GM23338 (cell line): Measurements from ENCODE around the gene PP2D1.

Source experiments
- CREB1 ChIP-seq: fragments of 250-450 bp; sonication (Bioruptor Pico); IDR thresholded peaks from 2 replicates; pipeline ENCODE4 v1.5.0; 2020; ENCODE audit warnings: low read depth, mild to moderate bottlenecking, moderate library complexity
- EZH2 ChIP-seq: fragments of 200-600 bp; sonication (generic); IDR thresholded peaks from one replicate; pipeline ENCODE4 v1.8.0; 2017; ENCODE audit warnings: antibody characterized with exemption, mild to moderate bottlenecking, low read depth; ENCODE audit not compliant: unreplicated experiment
- EZH2phosphoT487 ChIP-seq: fragments of 200-600 bp; sonication (generic); IDR thresholded peaks from one replicate; pipeline ENCODE4 v1.8.1; 2018; ENCODE audit warnings: antibody characterized with exemption; ENCODE audit not compliant: unreplicated experiment
- JUNB ChIP-seq: IDR thresholded peaks from one replicate; pipeline ENCODE4 v1.6.1; 2016; ENCODE audit warnings: antibody characterized with exemption; ENCODE audit not compliant: unreplicated experiment
- NANOG ChIP-seq: IDR thresholded peaks from 2 replicates; pipeline ENCODE4 v1.6.1; 2016; ENCODE audit warnings: antibody characterized with exemption, borderline replicate concordance
- POLR2AphosphoS5 ChIP-seq: IDR thresholded peaks from 2 replicates; pipeline ENCODE4 v1.6.1; 2016; ENCODE audit warnings: antibody characterized with exemption, low read depth
- STAT1 ChIP-seq: IDR thresholded peaks from one replicate; pipeline ENCODE4 v1.6.1; 2016; ENCODE audit warnings: antibody characterized with exemption; ENCODE audit not compliant: unreplicated experiment
- ZNF114 ChIP-seq: fragments of 250-450 bp; sonication (Bioruptor Pico); IDR thresholded peaks from 2 replicates; pipeline ENCODE4 v1.5.0; 2020; ENCODE audit warnings: mild to moderate bottlenecking, moderate library complexity
- ZNF331 ChIP-seq: fragments of 250-450 bp; sonication (Bioruptor Pico); IDR thresholded peaks from 2 replicates; pipeline ENCODE4 v1.5.0; 2020; ENCODE audit warnings: low read depth, mild to moderate bottlenecking, moderate library complexity
- TF ChIP-seq, protein P1 (sequence below), 2 experiments: fragments of 200-600 bp in 1 of 2; sonication (generic) in 1 of 2; conservative IDR thresholded peaks; 2 replicates each; pipeline versions ENCODE4 v1.5.1 to v1.6.1; 2016 to 2017; ENCODE audit warnings: antibody characterized with exemption in 2 of 2, low read depth in 2 of 2, mild to moderate bottlenecking in 2 of 2, moderate library complexity in 1 of 2
- TF ChIP-seq, protein P2 (sequence below): IDR thresholded peaks from one replicate; pipeline ENCODE4 v1.6.1; 2018; ENCODE audit warnings: antibody characterized with exemption; ENCODE audit not compliant: unreplicated experiment
- TF ChIP-seq, protein P3 (sequence below): fragments of 250-450 bp; sonication (Bioruptor Pico); IDR thresholded peaks from 2 replicates; pipeline ENCODE4 v1.5.0; 2020; ENCODE audit warnings: mild to moderate bottlenecking, moderate library complexity
- TF ChIP-seq, protein P4 (sequence below): IDR thresholded peaks from 2 replicates; pipeline ENCODE4 v1.6.1; 2016; ENCODE audit warnings: antibody characterized with exemption

DNA sequence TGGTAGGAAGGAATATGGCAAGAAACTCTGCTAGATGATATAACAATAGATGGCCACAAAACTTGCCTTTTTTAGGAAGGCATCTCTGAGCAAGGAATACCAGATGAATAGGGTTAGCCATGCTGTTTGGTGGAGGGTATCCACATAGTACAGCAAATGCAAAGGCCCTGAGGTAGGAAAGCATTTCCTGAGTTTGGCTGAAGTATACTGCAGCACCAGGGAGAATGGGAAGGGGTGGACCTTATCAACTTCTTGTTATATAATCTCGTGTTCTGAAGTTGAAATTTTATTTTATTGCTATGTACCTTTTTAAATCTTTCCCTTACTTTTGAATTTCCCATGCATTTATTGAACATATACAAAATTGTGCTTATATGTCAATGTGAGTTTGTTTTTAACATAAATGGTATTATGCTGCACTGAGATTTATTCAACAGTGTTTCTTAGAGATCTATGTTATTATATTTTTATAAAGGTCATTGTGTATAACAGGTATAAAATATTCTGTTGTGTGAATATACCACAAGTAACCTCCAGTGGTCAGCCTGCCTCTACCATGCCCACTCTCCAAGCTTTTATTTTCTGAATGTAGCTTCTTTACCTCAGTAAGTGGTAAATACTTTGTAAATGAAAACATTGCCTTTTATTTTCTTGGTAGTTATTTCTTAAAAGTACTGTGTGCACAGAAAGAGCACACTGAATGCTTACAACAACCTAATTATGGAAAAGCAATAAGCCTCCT is 25.4 kb upstream of the PP2D1 start:
- TF ChIP-seq POLR2AphosphoS5, result no peak
- TF ChIP-seq, protein P1, sequence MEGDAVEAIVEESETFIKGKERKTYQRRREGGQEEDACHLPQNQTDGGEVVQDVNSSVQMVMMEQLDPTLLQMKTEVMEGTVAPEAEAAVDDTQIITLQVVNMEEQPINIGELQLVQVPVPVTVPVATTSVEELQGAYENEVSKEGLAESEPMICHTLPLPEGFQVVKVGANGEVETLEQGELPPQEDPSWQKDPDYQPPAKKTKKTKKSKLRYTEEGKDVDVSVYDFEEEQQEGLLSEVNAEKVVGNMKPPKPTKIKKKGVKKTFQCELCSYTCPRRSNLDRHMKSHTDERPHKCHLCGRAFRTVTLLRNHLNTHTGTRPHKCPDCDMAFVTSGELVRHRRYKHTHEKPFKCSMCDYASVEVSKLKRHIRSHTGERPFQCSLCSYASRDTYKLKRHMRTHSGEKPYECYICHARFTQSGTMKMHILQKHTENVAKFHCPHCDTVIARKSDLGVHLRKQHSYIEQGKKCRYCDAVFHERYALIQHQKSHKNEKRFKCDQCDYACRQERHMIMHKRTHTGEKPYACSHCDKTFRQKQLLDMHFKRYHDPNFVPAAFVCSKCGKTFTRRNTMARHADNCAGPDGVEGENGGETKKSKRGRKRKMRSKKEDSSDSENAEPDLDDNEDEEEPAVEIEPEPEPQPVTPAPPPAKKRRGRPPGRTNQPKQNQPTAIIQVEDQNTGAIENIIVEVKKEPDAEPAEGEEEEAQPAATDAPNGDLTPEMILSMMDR (conservative IDR thresholded peaks at IDR 0.05; ENCODE audit: low read depth in 2 of 2), result 0 out of 4 replicates have a peak, but pooled peaks have one; percentile 4 to 9
- TF ChIP-seq EZH2phosphoT487, result no peak
- no peak for TF ChIP-seq EZH2
- TF ChIP-seq, protein P2, sequence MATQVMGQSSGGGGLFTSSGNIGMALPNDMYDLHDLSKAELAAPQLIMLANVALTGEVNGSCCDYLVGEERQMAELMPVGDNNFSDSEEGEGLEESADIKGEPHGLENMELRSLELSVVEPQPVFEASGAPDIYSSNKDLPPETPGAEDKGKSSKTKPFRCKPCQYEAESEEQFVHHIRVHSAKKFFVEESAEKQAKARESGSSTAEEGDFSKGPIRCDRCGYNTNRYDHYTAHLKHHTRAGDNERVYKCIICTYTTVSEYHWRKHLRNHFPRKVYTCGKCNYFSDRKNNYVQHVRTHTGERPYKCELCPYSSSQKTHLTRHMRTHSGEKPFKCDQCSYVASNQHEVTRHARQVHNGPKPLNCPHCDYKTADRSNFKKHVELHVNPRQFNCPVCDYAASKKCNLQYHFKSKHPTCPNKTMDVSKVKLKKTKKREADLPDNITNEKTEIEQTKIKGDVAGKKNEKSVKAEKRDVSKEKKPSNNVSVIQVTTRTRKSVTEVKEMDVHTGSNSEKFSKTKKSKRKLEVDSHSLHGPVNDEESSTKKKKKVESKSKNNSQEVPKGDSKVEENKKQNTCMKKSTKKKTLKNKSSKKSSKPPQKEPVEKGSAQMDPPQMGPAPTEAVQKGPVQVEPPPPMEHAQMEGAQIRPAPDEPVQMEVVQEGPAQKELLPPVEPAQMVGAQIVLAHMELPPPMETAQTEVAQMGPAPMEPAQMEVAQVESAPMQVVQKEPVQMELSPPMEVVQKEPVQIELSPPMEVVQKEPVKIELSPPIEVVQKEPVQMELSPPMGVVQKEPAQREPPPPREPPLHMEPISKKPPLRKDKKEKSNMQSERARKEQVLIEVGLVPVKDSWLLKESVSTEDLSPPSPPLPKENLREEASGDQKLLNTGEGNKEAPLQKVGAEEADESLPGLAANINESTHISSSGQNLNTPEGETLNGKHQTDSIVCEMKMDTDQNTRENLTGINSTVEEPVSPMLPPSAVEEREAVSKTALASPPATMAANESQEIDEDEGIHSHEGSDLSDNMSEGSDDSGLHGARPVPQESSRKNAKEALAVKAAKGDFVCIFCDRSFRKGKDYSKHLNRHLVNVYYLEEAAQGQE, result no peak
- no peak for TF ChIP-seq CREB1 (CRISPR knock-in tag)
- TF ChIP-seq ZNF331 (CRISPR knock-in tag), result no peak
- TF ChIP-seq JUNB, result no peak
- no peak for TF ChIP-seq STAT1
- TF ChIP-seq, protein P3, sequence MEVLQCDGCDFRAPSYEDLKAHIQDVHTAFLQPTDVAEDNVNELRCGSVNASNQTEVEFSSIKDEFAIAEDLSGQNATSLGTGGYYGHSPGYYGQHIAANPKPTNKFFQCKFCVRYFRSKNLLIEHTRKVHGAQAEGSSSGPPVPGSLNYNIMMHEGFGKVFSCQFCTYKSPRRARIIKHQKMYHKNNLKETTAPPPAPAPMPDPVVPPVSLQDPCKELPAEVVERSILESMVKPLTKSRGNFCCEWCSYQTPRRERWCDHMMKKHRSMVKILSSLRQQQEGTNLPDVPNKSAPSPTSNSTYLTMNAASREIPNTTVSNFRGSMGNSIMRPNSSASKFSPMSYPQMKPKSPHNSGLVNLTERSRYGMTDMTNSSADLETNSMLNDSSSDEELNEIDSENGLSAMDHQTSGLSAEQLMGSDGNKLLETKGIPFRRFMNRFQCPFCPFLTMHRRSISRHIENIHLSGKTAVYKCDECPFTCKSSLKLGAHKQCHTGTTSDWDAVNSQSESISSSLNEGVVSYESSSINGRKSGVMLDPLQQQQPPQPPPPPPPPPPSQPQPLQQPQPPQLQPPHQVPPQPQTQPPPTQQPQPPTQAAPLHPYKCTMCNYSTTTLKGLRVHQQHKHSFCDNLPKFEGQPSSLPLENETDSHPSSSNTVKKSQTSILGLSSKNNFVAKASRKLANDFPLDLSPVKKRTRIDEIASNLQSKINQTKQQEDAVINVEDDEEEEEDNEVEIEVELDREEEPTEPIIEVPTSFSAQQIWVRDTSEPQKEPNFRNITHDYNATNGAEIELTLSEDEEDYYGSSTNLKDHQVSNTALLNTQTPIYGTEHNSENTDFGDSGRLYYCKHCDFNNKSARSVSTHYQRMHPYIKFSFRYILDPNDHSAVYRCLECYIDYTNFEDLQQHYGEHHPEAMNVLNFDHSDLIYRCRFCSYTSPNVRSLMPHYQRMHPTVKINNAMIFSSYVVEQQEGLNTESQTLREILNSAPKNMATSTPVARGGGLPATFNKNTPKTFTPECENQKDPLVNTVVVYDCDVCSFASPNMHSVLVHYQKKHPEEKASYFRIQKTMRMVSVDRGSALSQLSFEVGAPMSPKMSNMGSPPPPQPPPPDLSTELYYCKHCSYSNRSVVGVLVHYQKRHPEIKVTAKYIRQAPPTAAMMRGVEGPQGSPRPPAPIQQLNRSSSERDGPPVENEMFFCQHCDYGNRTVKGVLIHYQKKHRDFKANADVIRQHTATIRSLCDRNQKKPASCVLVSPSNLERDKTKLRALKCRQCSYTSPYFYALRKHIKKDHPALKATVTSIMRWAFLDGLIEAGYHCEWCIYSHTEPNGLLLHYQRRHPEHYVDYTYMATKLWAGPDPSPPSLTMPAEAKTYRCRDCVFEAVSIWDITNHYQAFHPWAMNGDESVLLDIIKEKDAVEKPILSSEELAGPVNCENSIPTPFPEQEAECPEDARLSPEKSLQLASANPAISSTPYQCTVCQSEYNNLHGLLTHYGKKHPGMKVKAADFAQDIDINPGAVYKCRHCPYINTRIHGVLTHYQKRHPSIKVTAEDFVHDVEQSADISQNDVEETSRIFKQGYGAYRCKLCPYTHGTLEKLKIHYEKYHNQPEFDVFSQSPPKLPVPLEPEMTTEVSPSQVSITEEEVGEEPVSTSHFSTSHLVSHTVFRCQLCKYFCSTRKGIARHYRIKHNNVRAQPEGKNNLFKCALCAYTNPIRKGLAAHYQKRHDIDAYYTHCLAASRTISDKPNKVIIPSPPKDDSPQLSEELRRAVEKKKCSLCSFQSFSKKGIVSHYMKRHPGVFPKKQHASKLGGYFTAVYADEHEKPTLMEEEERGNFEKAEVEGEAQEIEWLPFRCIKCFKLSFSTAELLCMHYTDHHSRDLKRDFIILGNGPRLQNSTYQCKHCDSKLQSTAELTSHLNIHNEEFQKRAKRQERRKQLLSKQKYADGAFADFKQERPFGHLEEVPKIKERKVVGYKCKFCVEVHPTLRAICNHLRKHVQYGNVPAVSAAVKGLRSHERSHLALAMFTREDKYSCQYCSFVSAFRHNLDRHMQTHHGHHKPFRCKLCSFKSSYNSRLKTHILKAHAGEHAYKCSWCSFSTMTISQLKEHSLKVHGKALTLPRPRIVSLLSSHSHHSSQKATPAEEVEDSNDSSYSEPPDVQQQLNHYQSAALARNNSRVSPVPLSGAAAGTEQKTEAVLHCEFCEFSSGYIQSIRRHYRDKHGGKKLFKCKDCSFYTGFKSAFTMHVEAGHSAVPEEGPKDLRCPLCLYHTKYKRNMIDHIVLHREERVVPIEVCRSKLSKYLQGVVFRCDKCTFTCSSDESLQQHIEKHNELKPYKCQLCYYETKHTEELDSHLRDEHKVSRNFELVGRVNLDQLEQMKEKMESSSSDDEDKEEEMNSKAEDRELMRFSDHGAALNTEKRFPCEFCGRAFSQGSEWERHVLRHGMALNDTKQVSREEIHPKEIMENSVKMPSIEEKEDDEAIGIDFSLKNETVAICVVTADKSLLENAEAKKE, result no peak
- TF ChIP-seq, protein P4, sequence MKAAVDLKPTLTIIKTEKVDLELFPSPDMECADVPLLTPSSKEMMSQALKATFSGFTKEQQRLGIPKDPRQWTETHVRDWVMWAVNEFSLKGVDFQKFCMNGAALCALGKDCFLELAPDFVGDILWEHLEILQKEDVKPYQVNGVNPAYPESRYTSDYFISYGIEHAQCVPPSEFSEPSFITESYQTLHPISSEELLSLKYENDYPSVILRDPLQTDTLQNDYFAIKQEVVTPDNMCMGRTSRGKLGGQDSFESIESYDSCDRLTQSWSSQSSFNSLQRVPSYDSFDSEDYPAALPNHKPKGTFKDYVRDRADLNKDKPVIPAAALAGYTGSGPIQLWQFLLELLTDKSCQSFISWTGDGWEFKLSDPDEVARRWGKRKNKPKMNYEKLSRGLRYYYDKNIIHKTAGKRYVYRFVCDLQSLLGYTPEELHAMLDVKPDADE, result no peak
- TF ChIP-seq NANOG, result no peak
- TF ChIP-seq ZNF114, result no peak
